Progenitor cell of endocrine pancreas (in vitro differentiated cells): ENCODE results near the gene STX1B. TPM values are rescaled to one million over a fixed set of nuclear protein-coding genes. Genes with fewer than 3 reads are reported as not detected.

Experiments
- DNase-seq: peaks from one replicate; pipeline ENCODE4 v3.0.0; 2021; ENCODE audit warnings: low spot score; ENCODE audit not compliant: unreplicated experiment
- H3K27ac Mint-ChIP-seq: 2 replicates; pipeline ENCODE4 v1.8.0; 2021; ENCODE audit warnings: mild to moderate bottlenecking, moderate library complexity, mixed read lengths
- H3K27me3 Mint-ChIP-seq: 2 replicates; pipeline ENCODE4 v1.8.0; 2021; ENCODE audit warnings: mixed read lengths
- H3K36me3 Mint-ChIP-seq: 2 replicates; pipeline ENCODE4 v1.8.0; 2022; ENCODE audit warnings: mixed read lengths; ENCODE audit not compliant: insufficient read depth
- H3K4me1 Mint-ChIP-seq: 2 replicates; pipeline ENCODE4 v1.8.0; 2021; ENCODE audit warnings: low read depth, mixed read lengths
- H3K4me3 Mint-ChIP-seq: 2 replicates; pipeline ENCODE4 v1.8.0; 2021; ENCODE audit warnings: low read depth, mild to moderate bottlenecking, moderate library complexity, mixed read lengths
- H3K9me3 Mint-ChIP-seq: 2 replicates; pipeline ENCODE4 v1.8.0; 2021; ENCODE audit warnings: low read depth, mixed read lengths
- total RNA-seq: library from RNA; stranded (reverse); gene quantifications from 2 replicates; pipeline ENCODE4 v1.2.1, GENCODE V29; 2021
- TF ChIP-seq, protein P1 (sequence below): fragments of 200-600 bp; sonication (generic); IDR thresholded peaks from one replicate; pipeline ENCODE4 v1.5.0; 2021; ENCODE audit warnings: antibody characterized with exemption, mild to moderate bottlenecking; ENCODE audit not compliant: unreplicated experiment

The STX1B gene
- total RNA-seq, 1 donor from 2014 or later = 1.0 TPM

DNA sequence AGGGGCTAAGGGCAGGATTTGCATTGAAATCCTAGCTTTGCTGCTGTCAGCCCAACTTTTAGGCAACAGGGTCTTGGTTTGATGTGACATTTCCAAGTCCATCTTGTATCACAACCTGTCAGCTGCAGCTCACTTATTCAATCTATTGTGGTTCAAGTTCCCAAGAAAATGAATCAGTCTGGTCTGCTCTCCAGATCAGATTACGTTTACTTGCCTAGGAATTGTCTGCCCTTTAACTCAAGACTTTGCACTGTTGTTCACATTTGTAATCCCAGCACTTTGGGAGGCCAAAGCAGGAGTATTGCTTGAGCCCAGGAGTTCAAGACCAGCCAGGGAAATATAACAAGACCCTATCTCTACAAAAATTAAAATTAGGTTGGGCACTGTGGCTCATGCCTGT is 32.9 kb upstream of the STX1B start:
- Mint-ChIP-seq H3K4me3 (no peak overlapping the region), H3K27me3 (no peaks in the 10 kb centered on the region)

DNA sequence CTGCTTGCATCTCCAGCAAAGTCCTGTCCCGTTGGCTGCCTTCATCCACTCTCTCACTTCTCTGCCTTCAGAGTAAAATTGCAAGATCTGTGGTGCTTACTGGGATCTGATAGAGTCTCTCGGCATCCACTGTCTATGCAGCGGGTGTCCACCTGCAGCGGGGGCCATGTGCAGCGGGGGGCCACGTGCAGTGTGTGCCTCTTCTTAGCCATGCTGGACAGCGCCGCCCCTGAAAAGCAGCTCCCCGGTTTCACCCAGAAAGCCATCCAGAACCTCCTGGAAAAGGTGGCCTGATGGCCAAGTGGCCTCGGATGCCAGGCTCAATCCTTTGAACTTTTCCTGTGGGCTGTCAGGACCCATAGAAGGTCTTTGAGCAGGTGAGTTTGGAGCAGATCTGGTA is 32.4 kb upstream of the STX1B start:
- Mint-ChIP-seq H3K9me3 (no peaks in the 10 kb centered on the region), H3K27ac (no peak overlapping the region), H3K4me3 (no peak overlapping the region), H3K27me3 (no peaks in the 10 kb centered on the region), H3K36me3 (peaks cover 3% of the 10 kb centered on the region), H3K4me1 (no peaks in the 10 kb centered on the region)
- TF ChIP-seq, protein P1, sequence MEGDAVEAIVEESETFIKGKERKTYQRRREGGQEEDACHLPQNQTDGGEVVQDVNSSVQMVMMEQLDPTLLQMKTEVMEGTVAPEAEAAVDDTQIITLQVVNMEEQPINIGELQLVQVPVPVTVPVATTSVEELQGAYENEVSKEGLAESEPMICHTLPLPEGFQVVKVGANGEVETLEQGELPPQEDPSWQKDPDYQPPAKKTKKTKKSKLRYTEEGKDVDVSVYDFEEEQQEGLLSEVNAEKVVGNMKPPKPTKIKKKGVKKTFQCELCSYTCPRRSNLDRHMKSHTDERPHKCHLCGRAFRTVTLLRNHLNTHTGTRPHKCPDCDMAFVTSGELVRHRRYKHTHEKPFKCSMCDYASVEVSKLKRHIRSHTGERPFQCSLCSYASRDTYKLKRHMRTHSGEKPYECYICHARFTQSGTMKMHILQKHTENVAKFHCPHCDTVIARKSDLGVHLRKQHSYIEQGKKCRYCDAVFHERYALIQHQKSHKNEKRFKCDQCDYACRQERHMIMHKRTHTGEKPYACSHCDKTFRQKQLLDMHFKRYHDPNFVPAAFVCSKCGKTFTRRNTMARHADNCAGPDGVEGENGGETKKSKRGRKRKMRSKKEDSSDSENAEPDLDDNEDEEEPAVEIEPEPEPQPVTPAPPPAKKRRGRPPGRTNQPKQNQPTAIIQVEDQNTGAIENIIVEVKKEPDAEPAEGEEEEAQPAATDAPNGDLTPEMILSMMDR = no peak
- DNase-seq = no peak

More for the DNA sequence above, 32.9 kb upstream of the STX1B start:
- no peak for DNase-seq
- TF ChIP-seq, protein P1 = no peak
- Mint-ChIP-seq H3K9me3 (no peaks in the 10 kb centered on the region), H3K27ac (no peak overlapping the region), H3K36me3 (peaks cover 3% of the 10 kb centered on the region), H3K4me1 (no peaks in the 10 kb centered on the region)

DNA sequence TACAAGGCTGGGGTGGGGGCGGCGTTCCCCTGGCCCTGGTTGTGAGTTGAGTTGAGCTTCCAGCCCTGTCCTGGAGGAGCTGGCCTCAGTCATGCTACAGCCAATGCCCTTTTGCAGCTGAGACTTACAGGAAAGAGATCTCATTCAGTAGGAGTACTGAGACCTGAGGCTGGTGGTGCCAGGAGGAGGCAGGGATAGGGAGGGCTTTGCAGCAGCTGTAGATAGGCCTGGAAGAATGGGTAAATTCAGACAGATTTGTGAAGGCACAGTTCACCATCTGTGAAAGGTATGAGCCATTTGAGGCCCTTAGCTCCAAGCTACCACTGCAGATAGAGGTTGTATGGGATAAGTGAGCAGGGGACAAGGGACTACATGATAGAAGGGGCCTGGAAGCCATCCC is 28.6 kb upstream of the STX1B start:
- no peak overlapping the region for H3K4me3 Mint-ChIP-seq
- H3K27ac Mint-ChIP-seq = no peak overlapping the region
- DNase-seq = no peak
- H3K9me3 Mint-ChIP-seq = no peaks in the 10 kb centered on the region
- H3K36me3 Mint-ChIP-seq = peaks cover 5% of the 10 kb centered on the region
- TF ChIP-seq, protein P1 = no peak
- no peaks in the 10 kb centered on the region for H3K27me3 Mint-ChIP-seq
- H3K4me1 Mint-ChIP-seq = peaks cover 2% of the 10 kb centered on the region

DNA sequence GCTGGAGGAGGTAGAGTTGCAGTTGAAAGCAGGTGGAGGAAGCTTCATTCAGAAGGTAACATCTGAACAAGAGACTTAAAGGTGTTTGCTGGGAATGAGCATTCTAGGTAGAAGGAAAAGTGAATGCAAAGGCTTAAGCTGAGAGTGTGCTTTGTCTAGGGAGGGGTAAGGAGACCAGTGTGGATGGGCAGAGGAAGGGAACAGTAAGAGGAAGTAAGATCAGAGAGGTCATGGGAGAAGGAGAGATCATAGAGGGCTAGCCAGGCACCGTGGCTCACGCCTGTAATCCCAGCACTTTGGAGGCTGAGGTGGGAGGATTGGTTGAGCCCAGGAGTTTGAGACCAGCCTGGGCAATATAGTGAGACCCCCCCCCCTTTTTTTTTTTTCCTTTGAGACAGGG is 26.3 kb upstream of the STX1B start:
- Mint-ChIP-seq H3K9me3 (no peaks in the 10 kb centered on the region), H3K4me1 (peaks cover 5% of the 10 kb centered on the region)
- TF ChIP-seq, protein P1 = no peak

DNA sequence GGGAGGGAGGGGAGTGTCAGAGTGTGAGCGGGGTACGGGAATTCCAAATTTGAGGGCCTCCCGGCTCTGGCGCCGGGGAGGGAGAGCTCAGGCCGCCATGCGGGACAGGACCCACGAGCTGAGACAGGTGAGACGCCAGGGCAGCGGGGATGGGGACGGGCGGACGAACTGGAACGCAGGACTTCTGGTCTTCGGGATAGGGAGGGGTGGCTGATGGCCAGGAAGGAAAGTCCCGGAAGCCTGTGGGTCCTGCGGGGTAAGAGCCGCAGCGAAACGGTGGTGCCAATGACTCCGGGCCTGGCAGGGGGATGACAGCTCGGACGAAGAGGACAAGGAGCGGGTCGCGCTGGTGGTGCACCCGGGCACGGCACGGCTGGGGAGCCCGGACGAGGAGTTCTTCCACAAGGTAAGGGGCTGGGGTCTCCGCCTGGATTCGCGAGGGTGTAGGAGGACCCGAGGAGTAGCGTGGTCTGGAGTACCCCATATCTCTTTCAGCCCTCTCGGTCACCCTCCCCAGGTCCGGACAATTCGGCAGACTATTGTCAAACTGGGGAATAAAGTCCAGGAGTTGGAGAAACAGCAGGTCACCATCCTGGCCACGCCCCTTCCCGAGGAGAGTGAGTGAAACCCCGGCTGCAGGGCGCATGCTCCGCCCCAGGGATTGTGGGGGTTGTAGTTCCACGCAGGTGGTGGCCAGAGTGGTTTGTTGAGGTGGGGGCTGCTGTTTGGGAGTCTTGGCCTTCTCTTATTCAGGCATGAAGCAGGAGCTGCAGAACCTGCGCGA is 23.5 kb upstream of the STX1B start:
- Mint-ChIP-seq H3K27ac (peak overlapping the region; percentile 96), H3K4me1 (peaks cover 5% of the 10 kb centered on the region), H3K4me3 (peak overlapping the region; percentile 93), H3K27me3 (no peaks in the 10 kb centered on the region), H3K36me3 (peaks cover 3% of the 10 kb centered on the region), H3K9me3 (no peaks in the 10 kb centered on the region)
- DNase-seq = peak; percentile 67
- TF ChIP-seq, protein P1 = no peak

More for the DNA sequence above, 26.3 kb upstream of the STX1B start:
- Mint-ChIP-seq H3K27me3 (no peaks in the 10 kb centered on the region), H3K4me3 (no peak overlapping the region), H3K36me3 (peaks cover 4% of the 10 kb centered on the region), H3K27ac (no peak overlapping the region)
- no peak for DNase-seq
